ENCODE data around the gene RUNX3.
"Not testable (repeated sequence)": the region's sequence is repeated elsewhere in the genome, so short reads cannot be mapped to it uniquely, and the experiment has no call there.

RUNX3 gene

GRCh38 chr1:24911651-24912155, 18.4 kb downstream of the RUNX3 start:
- H3K4me3 ChIP-seq (ENCODE audit: low read depth, low read length), result no peak overlapping the region
- TF ChIP-seq, protein P1, sequence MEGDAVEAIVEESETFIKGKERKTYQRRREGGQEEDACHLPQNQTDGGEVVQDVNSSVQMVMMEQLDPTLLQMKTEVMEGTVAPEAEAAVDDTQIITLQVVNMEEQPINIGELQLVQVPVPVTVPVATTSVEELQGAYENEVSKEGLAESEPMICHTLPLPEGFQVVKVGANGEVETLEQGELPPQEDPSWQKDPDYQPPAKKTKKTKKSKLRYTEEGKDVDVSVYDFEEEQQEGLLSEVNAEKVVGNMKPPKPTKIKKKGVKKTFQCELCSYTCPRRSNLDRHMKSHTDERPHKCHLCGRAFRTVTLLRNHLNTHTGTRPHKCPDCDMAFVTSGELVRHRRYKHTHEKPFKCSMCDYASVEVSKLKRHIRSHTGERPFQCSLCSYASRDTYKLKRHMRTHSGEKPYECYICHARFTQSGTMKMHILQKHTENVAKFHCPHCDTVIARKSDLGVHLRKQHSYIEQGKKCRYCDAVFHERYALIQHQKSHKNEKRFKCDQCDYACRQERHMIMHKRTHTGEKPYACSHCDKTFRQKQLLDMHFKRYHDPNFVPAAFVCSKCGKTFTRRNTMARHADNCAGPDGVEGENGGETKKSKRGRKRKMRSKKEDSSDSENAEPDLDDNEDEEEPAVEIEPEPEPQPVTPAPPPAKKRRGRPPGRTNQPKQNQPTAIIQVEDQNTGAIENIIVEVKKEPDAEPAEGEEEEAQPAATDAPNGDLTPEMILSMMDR (IDR thresholded peaks at IDR 0.05; ENCODE audit: low read depth, low read length), result no peak
- in situ Hi-C loops (cut with HindIII; ENCODE audit: low sequenced_read_pairs), result no loop called here
- no peak for DNase-seq (ENCODE audit: low read depth, low spot score)

DNA sequence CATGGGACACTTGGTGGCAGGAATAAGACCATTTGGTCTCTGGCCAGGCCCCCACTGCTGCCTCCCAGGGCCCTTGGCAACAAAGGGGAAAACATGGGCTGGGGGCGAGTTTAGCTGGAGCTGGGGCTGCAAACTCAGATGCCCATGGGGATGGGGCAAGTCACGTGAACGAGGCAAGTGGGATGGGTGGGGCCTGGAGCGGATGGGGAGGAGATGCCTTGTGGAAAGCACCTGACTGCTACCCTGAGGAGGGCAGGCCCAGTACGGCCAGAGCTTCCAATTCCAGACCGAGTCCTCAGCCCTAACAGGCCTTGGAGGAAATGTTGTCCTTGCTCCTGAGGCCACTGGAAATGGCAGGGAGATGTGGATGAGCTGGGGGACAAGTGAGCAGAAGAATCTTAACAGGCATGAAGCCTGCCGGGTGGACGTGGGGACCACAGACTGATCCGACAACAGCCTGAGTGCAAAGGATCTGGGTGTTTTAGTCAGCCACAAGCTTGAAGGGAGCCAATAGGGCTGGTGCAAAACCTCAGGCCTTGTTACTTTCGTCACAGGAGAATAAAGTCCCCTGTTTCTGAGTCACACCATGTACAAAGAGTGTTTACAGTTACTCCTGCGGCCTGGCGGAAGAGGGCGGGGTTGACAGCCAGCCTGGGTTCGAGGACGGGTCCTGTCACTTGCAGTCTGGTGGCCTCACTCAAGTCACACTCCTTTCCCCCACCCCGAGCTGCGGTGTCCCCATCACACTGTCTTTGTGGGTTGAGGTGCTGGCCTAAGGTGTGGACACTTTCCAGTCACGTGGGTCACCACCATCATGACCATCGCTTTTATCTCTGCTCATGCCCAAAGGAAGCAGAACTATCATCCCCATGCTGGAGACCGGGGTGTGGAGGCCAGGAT, 19.1 kb downstream of the RUNX3 start:
- in situ Hi-C loops (cut with HindIII; ENCODE audit: low sequenced_read_pairs), result no loop called here
- no peak overlapping the region for H3K4me3 ChIP-seq (ENCODE audit: low read depth, low read length)
- peak; percentile 55 for DNase-seq (ENCODE audit: low read depth, low spot score)
- TF ChIP-seq, protein P1 (IDR thresholded peaks at IDR 0.05; ENCODE audit: low read depth, low read length), result no peak

GRCh38 chr1:24910210-24910609, 19.9 kb downstream of the RUNX3 start:
- TF ChIP-seq, protein P1 (IDR thresholded peaks at IDR 0.05; ENCODE audit: low read depth, low read length), result no peak
- no peak overlapping the region for H3K4me3 ChIP-seq (ENCODE audit: low read depth, low read length)
- in situ Hi-C loops (cut with HindIII; ENCODE audit: low sequenced_read_pairs), result no loop called here
- DNase-seq (ENCODE audit: low read depth, low spot score), result no peak

GRCh38 chr1:24909388-24909898, 20.6 kb downstream of the RUNX3 start:
- no peak overlapping the region for H3K4me3 ChIP-seq (ENCODE audit: low read depth, low read length)
- in situ Hi-C loops (cut with HindIII; ENCODE audit: low sequenced_read_pairs), result no loop called here
- DNase-seq (ENCODE audit: low read depth, low spot score), result peak; percentile 68
- TF ChIP-seq, protein P1 (IDR thresholded peaks at IDR 0.05; ENCODE audit: low read depth, low read length), result peak; percentile 74

GRCh38 chr1:24908591-24909259, 21.4 kb downstream of the RUNX3 start:
- TF ChIP-seq, protein P1 (IDR thresholded peaks at IDR 0.05; ENCODE audit: low read depth, low read length), result no peak
- H3K4me3 ChIP-seq (ENCODE audit: low read depth, low read length), result no peak overlapping the region
- DNase-seq (ENCODE audit: low read depth, low spot score), result no peak
- in situ Hi-C loops (cut with HindIII; ENCODE audit: low sequenced_read_pairs), result no loop called here

DNA sequence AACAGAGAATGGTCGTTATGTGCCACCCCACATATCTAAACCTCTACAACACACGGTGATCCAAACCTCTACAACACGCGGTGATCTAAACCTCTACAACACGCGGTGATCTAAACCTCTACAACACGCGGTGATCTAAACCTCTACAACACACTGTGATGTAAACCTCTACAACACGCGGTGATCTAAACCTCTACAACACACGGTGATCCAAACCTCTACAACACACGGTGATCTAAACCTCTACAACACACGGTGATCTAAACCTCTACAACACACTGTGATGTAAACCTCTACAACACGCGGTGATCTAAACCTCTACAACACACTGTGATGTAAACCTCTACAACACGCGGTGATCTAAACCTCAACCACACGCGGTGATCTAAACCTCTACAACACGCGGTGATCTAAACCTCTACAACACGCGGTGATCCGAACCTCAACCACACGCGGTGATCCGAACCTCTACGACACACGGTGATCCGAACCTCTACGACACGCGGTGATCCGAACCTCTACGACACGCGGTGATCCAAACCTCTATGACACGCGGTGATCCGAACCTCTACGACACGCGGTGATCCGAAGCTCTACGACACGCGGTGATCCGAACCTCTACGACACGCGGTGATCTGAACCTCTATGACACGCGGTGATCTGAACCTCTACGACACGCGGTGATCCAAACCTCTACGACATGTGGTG, 22.3 kb downstream of the RUNX3 start:
- H3K4me3 ChIP-seq (ENCODE audit: low read depth, low read length); DNase-seq (ENCODE audit: low read depth, low spot score); in situ Hi-C loops (cut with HindIII; ENCODE audit: low sequenced_read_pairs): not testable (repeated sequence)
